Smooth muscle cell (in vitro differentiated cells): Measurements from ENCODE around the gene UBE2M. TPM values are rescaled to one million over a fixed set of nuclear protein-coding genes. Genes with fewer than 3 reads are reported as not detected.

ENCODE experiments used
- DNase-seq: peaks from one replicate; lab custom pipeline; 2025; ENCODE audit not compliant: unreplicated experiment; lab: John Stamatoyannopoulos, UW
- H2AFZ ChIP-seq: fragments of 200-600 bp; sonication (generic); 2 replicates; pipeline ENCODE4 v1.6.0; 2016; ENCODE audit warnings: antibody characterized with exemption, low read depth, mild to moderate bottlenecking
- H3F3A ChIP-seq: fragments of 200-600 bp; sonication (generic); 2 replicates; pipeline ENCODE4 v1.6.0; 2017; ENCODE audit warnings: antibody characterized with exemption, low read depth
- H3K27ac ChIP-seq: fragments of 200-600 bp; sonication (generic); 2 replicates; pipeline ENCODE4 v1.5.1; 2016; ENCODE audit warnings: low read depth, mild to moderate bottlenecking
- H3K27me3 ChIP-seq: fragments of 200-600 bp; sonication (generic); 2 replicates; pipeline ENCODE4 v1.6.1; 2016; ENCODE audit warnings: low read depth, mild to moderate bottlenecking
- H3K36me3 ChIP-seq: fragments of 200-600 bp; sonication (generic); 2 replicates; pipeline ENCODE4 v1.5.1; 2016; ENCODE audit warnings: low read depth
- H3K4me1 ChIP-seq: fragments of 200-600 bp; sonication (generic); 2 replicates; pipeline ENCODE4 v1.5.1; 2016; ENCODE audit warnings: low read depth
- H3K4me2 ChIP-seq: fragments of 200-600 bp; sonication (generic); 2 replicates; pipeline ENCODE4 v1.6.0; 2016; ENCODE audit warnings: mild to moderate bottlenecking
- H3K4me3 ChIP-seq: fragments of 200-600 bp; sonication (generic); 2 replicates; pipeline ENCODE4 v1.5.1; 2016; ENCODE audit warnings: mild to moderate bottlenecking
- H3K79me2 ChIP-seq: fragments of 200-600 bp; sonication (generic); 2 replicates; pipeline ENCODE4 v1.6.0; 2016; ENCODE audit warnings: low read depth, mild to moderate bottlenecking
- H3K9ac ChIP-seq: fragments of 200-600 bp; sonication (generic); 2 replicates; pipeline ENCODE4 v1.6.0; 2016; ENCODE audit warnings: low read depth
- H3K9me3 ChIP-seq: fragments of 200-600 bp; sonication (generic); replicated peaks from 2 replicates; pipeline ENCODE4 v1.5.1; 2016; ENCODE audit warnings: low read depth
- H4K20me1 ChIP-seq: fragments of 200-600 bp; sonication (generic); 2 replicates; pipeline ENCODE4 v1.6.0; 2016; ENCODE audit warnings: low read depth
- WGBS: methylation state at CpG from one replicate; pipeline ENCODE4 v1.1.7; 2016; ENCODE audit warnings: low lambda C conversion rate; 5-methylcytosine and 5-hydroxymethylcytosine counted together
- polyA plus RNA-seq: library from polyadenylated mRNA; unstranded; fragments of >200 nt; fragmentation: Nextera tagmentation; extraction: Ambion mirVana; gene quantifications from 2 replicates; pipeline ENCODE4 v1.2.1, GENCODE V29; 2016
- total RNA-seq: library from RNA; depleted of rRNA; stranded (reverse); fragments of >200 nt; gene quantifications from 2 replicates; pipeline ENCODE4 v1.2.3, GENCODE V29; 2014
- TF ChIP-seq, protein P1 (sequence below): fragments of 200-600 bp; sonication (generic); IDR thresholded peaks from 2 replicates; pipeline ENCODE4 v1.5.1; 2017; ENCODE audit warnings: borderline replicate concordance, mild to moderate bottlenecking, antibody characterized with exemption; ENCODE audit not compliant: insufficient read depth, poor library complexity, severe bottlenecking

Gene UBE2M
- total and polyA plus RNA-seq, 2 experiments from 2014 or later: 45.9 to 118 TPM

DNA sequence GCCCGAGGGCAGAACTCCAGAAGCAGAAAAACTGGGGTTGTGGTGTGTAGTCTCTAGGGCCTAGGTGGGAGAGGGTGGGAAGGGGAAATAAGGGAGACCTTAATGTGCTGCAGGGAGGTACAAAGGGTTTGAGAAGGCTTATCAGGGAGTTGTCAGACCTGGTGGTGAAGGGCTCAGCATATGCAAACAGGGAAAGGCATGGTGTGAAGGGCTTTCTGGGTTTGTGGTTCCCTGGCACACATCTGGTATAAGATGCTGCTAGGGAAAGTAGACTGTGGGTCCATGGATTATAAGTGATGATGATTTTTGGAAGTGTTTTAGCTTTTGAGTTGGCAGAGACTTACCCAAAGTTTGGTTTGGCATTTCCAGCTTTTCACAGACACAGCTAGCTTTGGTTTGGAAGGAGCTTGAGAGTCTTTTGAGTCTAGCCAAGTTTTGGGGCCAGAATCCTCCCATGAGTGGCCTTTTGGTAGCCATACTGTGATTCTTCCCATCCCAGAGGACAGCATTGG is 12.3 kb downstream of the UBE2M start:
- TF ChIP-seq, protein P1, sequence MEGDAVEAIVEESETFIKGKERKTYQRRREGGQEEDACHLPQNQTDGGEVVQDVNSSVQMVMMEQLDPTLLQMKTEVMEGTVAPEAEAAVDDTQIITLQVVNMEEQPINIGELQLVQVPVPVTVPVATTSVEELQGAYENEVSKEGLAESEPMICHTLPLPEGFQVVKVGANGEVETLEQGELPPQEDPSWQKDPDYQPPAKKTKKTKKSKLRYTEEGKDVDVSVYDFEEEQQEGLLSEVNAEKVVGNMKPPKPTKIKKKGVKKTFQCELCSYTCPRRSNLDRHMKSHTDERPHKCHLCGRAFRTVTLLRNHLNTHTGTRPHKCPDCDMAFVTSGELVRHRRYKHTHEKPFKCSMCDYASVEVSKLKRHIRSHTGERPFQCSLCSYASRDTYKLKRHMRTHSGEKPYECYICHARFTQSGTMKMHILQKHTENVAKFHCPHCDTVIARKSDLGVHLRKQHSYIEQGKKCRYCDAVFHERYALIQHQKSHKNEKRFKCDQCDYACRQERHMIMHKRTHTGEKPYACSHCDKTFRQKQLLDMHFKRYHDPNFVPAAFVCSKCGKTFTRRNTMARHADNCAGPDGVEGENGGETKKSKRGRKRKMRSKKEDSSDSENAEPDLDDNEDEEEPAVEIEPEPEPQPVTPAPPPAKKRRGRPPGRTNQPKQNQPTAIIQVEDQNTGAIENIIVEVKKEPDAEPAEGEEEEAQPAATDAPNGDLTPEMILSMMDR: no peak
- H3K9me3 ChIP-seq: no peaks in the 10 kb centered on the region
- no peak overlapping the region for H2AFZ ChIP-seq
- peaks cover 13% of the 10 kb centered on the region for H3K4me1 ChIP-seq
- no peak for DNase-seq
- H3F3A ChIP-seq: peaks cover 5% of the 10 kb centered on the region
- 14% methylated on average over 1 of the region's 1 CpG for WGBS
- H3K9ac ChIP-seq: peak overlapping the region; percentile 84
- H3K79me2 ChIP-seq: peaks cover 47% of the 10 kb centered on the region
- H3K27me3 ChIP-seq: peaks cover 3% of the 10 kb centered on the region
- H4K20me1 ChIP-seq: peaks cover 62% of the 10 kb centered on the region
- no peaks in the 10 kb centered on the region for H3K36me3 ChIP-seq
- H3K4me3 ChIP-seq: peak overlapping the region; percentile 83
- H3K4me2 ChIP-seq: peak overlapping the region; percentile 99
- H3K27ac ChIP-seq: peak overlapping the region; percentile 67

- Histone ChIP-seq H3K36me3 (no peaks in the 10 kb centered on the region), H3K79me2 (peaks cover 47% of the 10 kb centered on the region), H3K27me3 (peaks cover 3% of the 10 kb centered on the region), H3K9me3 (no peaks in the 10 kb centered on the region), H3K4me1 (peaks cover 13% of the 10 kb centered on the region), H3K4me2 (peak overlapping the region; percentile 99), H3F3A (peaks cover 5% of the 10 kb centered on the region), H2AFZ (no peak overlapping the region), H4K20me1 (peaks cover 58% of the 10 kb centered on the region), H3K9ac (peak overlapping the region; percentile 84), H3K4me3 (peak overlapping the region; percentile 83), H3K27ac (peak overlapping the region; percentile 67)
- DNase-seq: no peak
- WGBS: 10% methylated on average over 21 of the region's 21 CpGs
- TF ChIP-seq, protein P1: no peak
These were observed 13.0 kb downstream of the UBE2M start for GRCh38 chr19:58545286-58546018.

GRCh38 chr19:58544591-58545285 is 13.7 kb downstream of the UBE2M start:
- H2AFZ ChIP-seq: no peak overlapping the region
- peaks cover 13% of the 10 kb centered on the region for H3K4me1 ChIP-seq
- under 1% methylated on average over 42 of the region's 92 CpGs for WGBS
- peaks cover under 1% of the 10 kb centered on the region for H3F3A ChIP-seq
- no peak for DNase-seq
- H3K4me3 ChIP-seq: peak overlapping the region; percentile 83
- H4K20me1 ChIP-seq: peaks cover 51% of the 10 kb centered on the region
- peak overlapping the region; percentile 84 for H3K9ac ChIP-seq
- H3K4me2 ChIP-seq: peak overlapping the region; percentile 99
- H3K27me3 ChIP-seq: peaks cover 3% of the 10 kb centered on the region
- peak overlapping the region; percentile 85 for H3K27ac ChIP-seq
- no peaks in the 10 kb centered on the region for H3K36me3 ChIP-seq
- H3K9me3 ChIP-seq: no peaks in the 10 kb centered on the region
- H3K79me2 ChIP-seq: peaks cover 47% of the 10 kb centered on the region
- TF ChIP-seq, protein P1: no peak
